Astrocyte (in vitro differentiated cells and primary cell): ENCODE measurements around the gene RBP5. TPM values are rescaled to one million over a fixed set of nuclear protein-coding genes. Genes with fewer than 3 reads are reported as not detected.

ENCODE experiments used
- DNase-seq: peaks from one replicate; pipeline ENCODE4 v3.0.0-alpha.2; 2010; ENCODE audit warnings: low read depth
- FAIRE-seq: peaks from 2 replicates; lab custom pipeline; 2011; peaks lifted over from hg19 to GRCh38; lab: Jason Lieb, UNC
- H2AFZ ChIP-seq: 2 replicates; pipeline ENCODE4 v1.6.0; 2012; ENCODE audit warnings: low read depth, low read length, inconsistent platforms
- H3K27ac ChIP-seq: 2 replicates; pipeline ENCODE4 v1.5.1; 2011; ENCODE audit warnings: low read depth, low read length, inconsistent platforms
- H3K27me3 ChIP-seq: 2 replicates; pipeline ENCODE4 v1.6.0; 2011; ENCODE audit warnings: low read length, inconsistent platforms; ENCODE audit not compliant: insufficient read depth
- H3K36me3 ChIP-seq: 2 replicates; pipeline ENCODE4 v1.5.1; 2011; ENCODE audit warnings: low read length, inconsistent platforms; ENCODE audit not compliant: insufficient read depth
- H3K4me1 ChIP-seq: 2 replicates; pipeline ENCODE4 v1.5.1; 2011; ENCODE audit warnings: low read length, inconsistent platforms; ENCODE audit not compliant: insufficient read depth
- H3K4me2 ChIP-seq: 2 replicates; pipeline ENCODE4 v1.6.0; 2012; ENCODE audit warnings: low read length, inconsistent platforms
- H3K4me3 ChIP-seq: 2 replicates; pipeline ENCODE4 v1.5.1; 2011; ENCODE audit warnings: low read depth, mild to moderate bottlenecking, low read length, inconsistent platforms; ENCODE audit not compliant: insufficient read depth
- H3K79me2 ChIP-seq: 2 replicates; pipeline ENCODE4 v1.6.0; 2012; ENCODE audit warnings: mild to moderate bottlenecking, low read length, inconsistent platforms; ENCODE audit not compliant: insufficient read depth
- H3K9ac ChIP-seq: 2 replicates; pipeline ENCODE4 v1.6.0; 2012; ENCODE audit warnings: mild to moderate bottlenecking, low read length, inconsistent platforms
- H3K9me3 ChIP-seq: 2 replicates; pipeline ENCODE4 v1.5.1; 2012; ENCODE audit warnings: low read depth, mild to moderate bottlenecking, low read length, inconsistent platforms; ENCODE audit not compliant: insufficient read depth
- H4K20me1 ChIP-seq: 2 replicates; pipeline ENCODE4 v1.6.0; 2012; ENCODE audit warnings: low read length, inconsistent platforms; ENCODE audit not compliant: insufficient read depth
- H3K27ac Mint-ChIP-seq: one replicate; pipeline ENCODE4 v1.8.0; 2021; ENCODE audit warnings: mild to moderate bottlenecking, mixed read lengths; ENCODE audit not compliant: unreplicated experiment
- H3K27me3 Mint-ChIP-seq: one replicate; pipeline ENCODE4 v1.8.0; 2021; ENCODE audit warnings: low read depth, mixed read lengths; ENCODE audit not compliant: unreplicated experiment
- H3K36me3 Mint-ChIP-seq: one replicate; pipeline ENCODE4 v1.8.0; 2021; ENCODE audit warnings: low read depth, mixed read lengths; ENCODE audit not compliant: unreplicated experiment
- H3K4me1 Mint-ChIP-seq: one replicate; pipeline ENCODE4 v1.8.0; 2021; ENCODE audit warnings: low read depth, mixed read lengths; ENCODE audit not compliant: unreplicated experiment
- H3K4me3 Mint-ChIP-seq: one replicate; pipeline ENCODE4 v1.8.0; 2021; ENCODE audit warnings: mild to moderate bottlenecking, moderate library complexity, mixed read lengths; ENCODE audit not compliant: unreplicated experiment
- H3K9me3 Mint-ChIP-seq: one replicate; pipeline ENCODE4 v1.8.0; 2021; ENCODE audit warnings: mild to moderate bottlenecking, mixed read lengths; ENCODE audit not compliant: unreplicated experiment
- CTCF ChIP-seq: IDR thresholded peaks from 2 replicates; pipeline ENCODE4 v1.5.1; 2011; ENCODE audit warnings: low read depth, mild to moderate bottlenecking, inconsistent platforms, low read length, moderate library complexity; ENCODE audit not compliant: insufficient read depth
- EZH2 ChIP-seq: IDR thresholded peaks from 2 replicates; pipeline ENCODE4 v1.6.1; 2012; ENCODE audit warnings: mild to moderate bottlenecking, low read length, inconsistent platforms; ENCODE audit not compliant: insufficient read depth
- total RNA-seq: library from RNA; stranded (reverse); gene quantifications from 2 replicates; pipeline ENCODE4 v1.2.1, GENCODE V29; 2021

RBP5 gene
- total RNA-seq, 1 donor from 2014 or later, result not detected

GRCh38 chr12:7099290-7099996 lies 29.2 kb downstream of the RBP5 start:
- Mint-ChIP-seq H3K27me3 (peaks cover 4% of the 10 kb centered on the region), H3K27ac (no peak overlapping the region), H3K36me3 (peaks cover 20% of the 10 kb centered on the region), H3K4me3 (no peak overlapping the region), H3K4me1 (no peaks in the 10 kb centered on the region), H3K9me3 (peaks cover 3% of the 10 kb centered on the region)
- H3K9ac ChIP-seq, result no peak overlapping the region
- H3K27ac ChIP-seq, result no peak overlapping the region
- no peaks in the 10 kb centered on the region for H3K9me3 ChIP-seq
- no peak overlapping the region for H3K4me3 ChIP-seq
- no peak for DNase-seq
- no peak overlapping the region for H2AFZ ChIP-seq
- H3K79me2 ChIP-seq, result no peaks in the 10 kb centered on the region
- H4K20me1 ChIP-seq, result peaks cover 5% of the 10 kb centered on the region
- no peak for FAIRE-seq
- no peaks in the 10 kb centered on the region for H3K36me3 ChIP-seq
- no peak overlapping the region for H3K4me2 ChIP-seq
- no peaks in the 10 kb centered on the region for H3K27me3 ChIP-seq
- TF ChIP-seq CTCF, result no peak
- TF ChIP-seq EZH2, result no peak
- H3K4me1 ChIP-seq, result no peaks in the 10 kb centered on the region

GRCh38 chr12:7096979-7097378 lies 31.7 kb downstream of the RBP5 start:
- Histone ChIP-seq H4K20me1 (peaks cover 3% of the 10 kb centered on the region), H3K27ac (no peak overlapping the region), H3K79me2 (no peaks in the 10 kb centered on the region), H2AFZ (no peak overlapping the region), H3K4me1 (peaks cover 3% of the 10 kb centered on the region), H3K4me2 (no peak overlapping the region), H3K27me3 (peaks cover 3% of the 10 kb centered on the region), H3K9me3 (no peaks in the 10 kb centered on the region), H3K4me3 (no peak overlapping the region), H3K36me3 (no peaks in the 10 kb centered on the region), H3K9ac (no peak overlapping the region)
- TF ChIP-seq CTCF (no peak), EZH2 (no peak)
- Mint-ChIP-seq H3K4me1 (no peaks in the 10 kb centered on the region), H3K27me3 (peaks cover 4% of the 10 kb centered on the region), H3K4me3 (no peak overlapping the region), H3K27ac (no peak overlapping the region), H3K9me3 (peaks cover under 1% of the 10 kb centered on the region), H3K36me3 (peaks cover 12% of the 10 kb centered on the region)
- no peak for FAIRE-seq
- no peak for DNase-seq
